ENCODE data around the gene GABRP.

DNA sequence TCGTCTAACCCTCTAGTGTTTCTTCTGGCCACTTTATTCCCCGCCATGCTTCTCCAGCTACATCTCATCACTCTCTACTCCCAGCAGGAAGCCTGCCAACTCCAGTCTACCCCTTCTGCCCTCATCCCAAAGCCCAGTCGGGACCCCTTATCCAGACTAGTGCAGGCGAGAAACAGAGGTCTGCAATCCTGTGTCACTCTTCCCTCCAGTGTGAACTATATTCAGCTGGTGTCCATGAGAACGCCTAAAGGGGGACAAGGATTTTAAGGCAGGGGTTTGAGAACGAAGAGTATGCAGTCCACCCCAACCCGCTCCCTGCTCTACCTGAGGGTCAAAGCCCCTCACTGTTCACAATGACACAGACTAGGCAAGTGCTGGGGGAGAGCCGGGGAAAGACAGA lies 41.7 kb upstream of the GABRP start:
- TF ChIP-seq GFI1B (tag by site-specific recombination; IDR thresholded peaks at IDR 0.05), result no peak
- TF ChIP-seq, protein P1, sequence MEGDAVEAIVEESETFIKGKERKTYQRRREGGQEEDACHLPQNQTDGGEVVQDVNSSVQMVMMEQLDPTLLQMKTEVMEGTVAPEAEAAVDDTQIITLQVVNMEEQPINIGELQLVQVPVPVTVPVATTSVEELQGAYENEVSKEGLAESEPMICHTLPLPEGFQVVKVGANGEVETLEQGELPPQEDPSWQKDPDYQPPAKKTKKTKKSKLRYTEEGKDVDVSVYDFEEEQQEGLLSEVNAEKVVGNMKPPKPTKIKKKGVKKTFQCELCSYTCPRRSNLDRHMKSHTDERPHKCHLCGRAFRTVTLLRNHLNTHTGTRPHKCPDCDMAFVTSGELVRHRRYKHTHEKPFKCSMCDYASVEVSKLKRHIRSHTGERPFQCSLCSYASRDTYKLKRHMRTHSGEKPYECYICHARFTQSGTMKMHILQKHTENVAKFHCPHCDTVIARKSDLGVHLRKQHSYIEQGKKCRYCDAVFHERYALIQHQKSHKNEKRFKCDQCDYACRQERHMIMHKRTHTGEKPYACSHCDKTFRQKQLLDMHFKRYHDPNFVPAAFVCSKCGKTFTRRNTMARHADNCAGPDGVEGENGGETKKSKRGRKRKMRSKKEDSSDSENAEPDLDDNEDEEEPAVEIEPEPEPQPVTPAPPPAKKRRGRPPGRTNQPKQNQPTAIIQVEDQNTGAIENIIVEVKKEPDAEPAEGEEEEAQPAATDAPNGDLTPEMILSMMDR (tag by site-specific recombination; IDR thresholded peaks at IDR 0.05), result no peak
- TF ChIP-seq TRIM28 (IDR thresholded peaks at IDR 0.05; ENCODE audit: borderline replicate concordance, low read length), result no peak
- TF ChIP-seq, protein P2, sequence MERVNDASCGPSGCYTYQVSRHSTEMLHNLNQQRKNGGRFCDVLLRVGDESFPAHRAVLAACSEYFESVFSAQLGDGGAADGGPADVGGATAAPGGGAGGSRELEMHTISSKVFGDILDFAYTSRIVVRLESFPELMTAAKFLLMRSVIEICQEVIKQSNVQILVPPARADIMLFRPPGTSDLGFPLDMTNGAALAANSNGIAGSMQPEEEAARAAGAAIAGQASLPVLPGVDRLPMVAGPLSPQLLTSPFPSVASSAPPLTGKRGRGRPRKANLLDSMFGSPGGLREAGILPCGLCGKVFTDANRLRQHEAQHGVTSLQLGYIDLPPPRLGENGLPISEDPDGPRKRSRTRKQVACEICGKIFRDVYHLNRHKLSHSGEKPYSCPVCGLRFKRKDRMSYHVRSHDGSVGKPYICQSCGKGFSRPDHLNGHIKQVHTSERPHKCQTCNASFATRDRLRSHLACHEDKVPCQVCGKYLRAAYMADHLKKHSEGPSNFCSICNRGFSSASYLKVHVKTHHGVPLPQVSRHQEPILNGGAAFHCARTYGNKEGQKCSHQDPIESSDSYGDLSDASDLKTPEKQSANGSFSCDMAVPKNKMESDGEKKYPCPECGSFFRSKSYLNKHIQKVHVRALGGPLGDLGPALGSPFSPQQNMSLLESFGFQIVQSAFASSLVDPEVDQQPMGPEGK (tag by site-specific recombination; IDR thresholded peaks at IDR 0.05), result no peak
- TF ChIP-seq, protein P3, sequence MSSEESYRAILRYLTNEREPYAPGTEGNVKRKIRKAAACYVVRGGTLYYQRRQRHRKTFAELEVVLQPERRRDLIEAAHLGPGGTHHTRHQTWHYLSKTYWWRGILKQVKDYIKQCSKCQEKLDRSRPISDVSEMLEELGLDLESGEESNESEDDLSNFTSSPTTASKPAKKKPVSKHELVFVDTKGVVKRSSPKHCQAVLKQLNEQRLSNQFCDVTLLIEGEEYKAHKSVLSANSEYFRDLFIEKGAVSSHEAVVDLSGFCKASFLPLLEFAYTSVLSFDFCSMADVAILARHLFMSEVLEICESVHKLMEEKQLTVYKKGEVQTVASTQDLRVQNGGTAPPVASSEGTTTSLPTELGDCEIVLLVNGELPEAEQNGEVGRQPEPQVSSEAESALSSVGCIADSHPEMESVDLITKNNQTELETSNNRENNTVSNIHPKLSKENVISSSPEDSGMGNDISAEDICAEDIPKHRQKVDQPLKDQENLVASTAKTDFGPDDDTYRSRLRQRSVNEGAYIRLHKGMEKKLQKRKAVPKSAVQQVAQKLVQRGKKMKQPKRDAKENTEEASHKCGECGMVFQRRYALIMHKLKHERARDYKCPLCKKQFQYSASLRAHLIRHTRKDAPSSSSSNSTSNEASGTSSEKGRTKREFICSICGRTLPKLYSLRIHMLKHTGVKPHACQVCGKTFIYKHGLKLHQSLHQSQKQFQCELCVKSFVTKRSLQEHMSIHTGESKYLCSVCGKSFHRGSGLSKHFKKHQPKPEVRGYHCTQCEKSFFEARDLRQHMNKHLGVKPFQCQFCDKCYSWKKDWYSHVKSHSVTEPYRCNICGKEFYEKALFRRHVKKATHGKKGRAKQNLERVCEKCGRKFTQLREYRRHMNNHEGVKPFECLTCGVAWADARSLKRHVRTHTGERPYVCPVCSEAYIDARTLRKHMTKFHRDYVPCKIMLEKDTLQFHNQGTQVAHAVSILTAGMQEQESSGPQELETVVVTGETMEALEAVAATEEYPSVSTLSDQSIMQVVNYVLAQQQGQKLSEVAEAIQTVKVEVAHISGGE (tag by site-specific recombination; conservative IDR thresholded peaks at IDR 0.05; ENCODE audit: low read depth), result no peak
- TF ChIP-seq ZNF791 (tag by site-specific recombination; IDR thresholded peaks at IDR 0.05), result no peak
- TF ChIP-seq, protein P4, sequence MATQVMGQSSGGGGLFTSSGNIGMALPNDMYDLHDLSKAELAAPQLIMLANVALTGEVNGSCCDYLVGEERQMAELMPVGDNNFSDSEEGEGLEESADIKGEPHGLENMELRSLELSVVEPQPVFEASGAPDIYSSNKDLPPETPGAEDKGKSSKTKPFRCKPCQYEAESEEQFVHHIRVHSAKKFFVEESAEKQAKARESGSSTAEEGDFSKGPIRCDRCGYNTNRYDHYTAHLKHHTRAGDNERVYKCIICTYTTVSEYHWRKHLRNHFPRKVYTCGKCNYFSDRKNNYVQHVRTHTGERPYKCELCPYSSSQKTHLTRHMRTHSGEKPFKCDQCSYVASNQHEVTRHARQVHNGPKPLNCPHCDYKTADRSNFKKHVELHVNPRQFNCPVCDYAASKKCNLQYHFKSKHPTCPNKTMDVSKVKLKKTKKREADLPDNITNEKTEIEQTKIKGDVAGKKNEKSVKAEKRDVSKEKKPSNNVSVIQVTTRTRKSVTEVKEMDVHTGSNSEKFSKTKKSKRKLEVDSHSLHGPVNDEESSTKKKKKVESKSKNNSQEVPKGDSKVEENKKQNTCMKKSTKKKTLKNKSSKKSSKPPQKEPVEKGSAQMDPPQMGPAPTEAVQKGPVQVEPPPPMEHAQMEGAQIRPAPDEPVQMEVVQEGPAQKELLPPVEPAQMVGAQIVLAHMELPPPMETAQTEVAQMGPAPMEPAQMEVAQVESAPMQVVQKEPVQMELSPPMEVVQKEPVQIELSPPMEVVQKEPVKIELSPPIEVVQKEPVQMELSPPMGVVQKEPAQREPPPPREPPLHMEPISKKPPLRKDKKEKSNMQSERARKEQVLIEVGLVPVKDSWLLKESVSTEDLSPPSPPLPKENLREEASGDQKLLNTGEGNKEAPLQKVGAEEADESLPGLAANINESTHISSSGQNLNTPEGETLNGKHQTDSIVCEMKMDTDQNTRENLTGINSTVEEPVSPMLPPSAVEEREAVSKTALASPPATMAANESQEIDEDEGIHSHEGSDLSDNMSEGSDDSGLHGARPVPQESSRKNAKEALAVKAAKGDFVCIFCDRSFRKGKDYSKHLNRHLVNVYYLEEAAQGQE (tag by site-specific recombination; IDR thresholded peaks at IDR 0.05), result no peak
- TF ChIP-seq ZNF169 (tag by site-specific recombination; IDR thresholded peaks at IDR 0.05), result no peak
- TF ChIP-seq ZNF561 (tag by site-specific recombination; IDR thresholded peaks at IDR 0.05; ENCODE audit: borderline replicate concordance), result no peak
- TF ChIP-seq, protein P5, sequence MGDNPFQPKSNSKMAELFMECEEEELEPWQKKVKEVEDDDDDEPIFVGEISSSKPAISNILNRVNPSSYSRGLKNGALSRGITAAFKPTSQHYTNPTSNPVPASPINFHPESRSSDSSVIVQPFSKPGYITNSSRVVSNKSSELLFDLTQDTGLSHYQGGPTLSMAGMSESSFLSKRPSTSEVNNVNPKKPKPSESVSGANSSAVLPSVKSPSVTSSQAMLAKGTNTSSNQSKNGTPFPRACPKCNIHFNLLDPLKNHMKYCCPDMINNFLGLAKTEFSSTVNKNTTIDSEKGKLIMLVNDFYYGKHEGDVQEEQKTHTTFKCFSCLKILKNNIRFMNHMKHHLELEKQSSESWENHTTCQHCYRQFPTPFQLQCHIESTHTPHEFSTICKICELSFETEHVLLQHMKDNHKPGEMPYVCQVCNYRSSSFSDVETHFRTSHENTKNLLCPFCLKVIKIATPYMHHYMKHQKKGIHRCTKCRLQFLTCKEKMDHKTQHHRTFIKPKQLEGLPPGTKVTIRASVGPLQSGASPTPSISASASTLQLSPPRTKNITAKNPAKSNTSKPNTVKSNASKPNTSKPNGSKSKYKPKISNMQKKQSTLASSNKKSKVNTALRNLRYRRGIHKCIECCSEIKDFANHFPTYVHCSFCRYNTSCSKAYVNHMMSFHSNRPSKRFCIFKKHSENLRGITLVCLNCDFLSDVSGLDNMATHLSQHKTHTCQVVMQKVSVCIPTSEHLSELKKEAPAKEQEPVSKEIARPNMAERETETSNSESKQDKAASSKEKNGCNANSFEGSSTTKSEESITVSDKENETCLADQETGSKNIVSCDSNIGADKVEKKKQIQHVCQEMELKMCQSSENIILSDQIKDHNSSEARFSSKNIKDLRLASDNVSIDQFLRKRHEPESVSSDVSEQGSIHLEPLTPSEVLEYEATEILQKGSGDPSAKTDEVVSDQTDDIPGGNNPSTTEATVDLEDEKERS (tag by site-specific recombination; IDR thresholded peaks at IDR 0.05), result no peak
- TF ChIP-seq, protein P6, sequence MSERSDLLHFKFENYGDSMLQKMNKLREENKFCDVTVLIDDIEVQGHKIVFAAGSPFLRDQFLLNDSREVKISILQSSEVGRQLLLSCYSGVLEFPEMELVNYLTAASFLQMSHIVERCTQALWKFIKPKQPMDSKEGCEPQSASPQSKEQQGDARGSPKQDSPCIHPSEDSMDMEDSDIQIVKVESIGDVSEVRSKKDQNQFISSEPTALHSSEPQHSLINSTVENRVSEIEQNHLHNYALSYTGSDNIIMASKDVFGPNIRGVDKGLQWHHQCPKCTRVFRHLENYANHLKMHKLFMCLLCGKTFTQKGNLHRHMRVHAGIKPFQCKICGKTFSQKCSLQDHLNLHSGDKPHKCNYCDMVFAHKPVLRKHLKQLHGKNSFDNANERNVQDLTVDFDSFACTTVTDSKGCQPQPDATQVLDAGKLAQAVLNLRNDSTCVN (tag by site-specific recombination; optimal IDR thresholded peaks at IDR 0.05), result no peak

All from HEK293 (cell line).